ENCODE data around the gene KLHDC7B.
A peak's percentile ranks its signal among the peaks of the same experiment; 100 is the strongest.

KLHDC7B gene

GRCh38 chr22:50579752-50580151 is 34.1 kb downstream of the KLHDC7B start:
- Histone ChIP-seq H3K4me3 (ENCODE audit: low read length in 2 of 2) (no peak overlapping the region), H3K27me3 (ENCODE audit: control insufficient read depth in 2 of 2, insufficient read depth in 2 of 2, low read length in 2 of 2) (no peaks in the 10 kb centered on the region), H3K4me1 (ENCODE audit: control insufficient read depth in 2 of 2, insufficient read depth in 2 of 2, low read length in 2 of 2) (peaks cover 14 to 22% of the 10 kb centered on the region in 2 donors), H3K36me3 (ENCODE audit: control insufficient read depth in 2 of 2, insufficient read depth in 2 of 2, low read length in 2 of 2) (peaks cover 6 to 15% of the 10 kb centered on the region in 2 donors), H3K27ac (ENCODE audit: low read depth in 2 of 2, low read length in 2 of 2) (no peak overlapping the region), H3K9ac (ENCODE audit: low read depth in 1 of 2, low read length in 2 of 2) (no peak overlapping the region), H3K9me3 (ENCODE audit: control insufficient read depth in 2 of 2, low read length in 2 of 2) (no peaks in the 10 kb centered on the region)

GRCh38 chr22:50581031-50581949 is 35.6 kb downstream of the KLHDC7B start:
- H3K36me3 ChIP-seq (ENCODE audit: control insufficient read depth in 2 of 2, insufficient read depth in 2 of 2, low read length in 2 of 2), result peaks cover 6 to 15% of the 10 kb centered on the region in 2 donors
- no peaks in the 10 kb centered on the region for H3K9me3 ChIP-seq (ENCODE audit: control insufficient read depth in 2 of 2, low read length in 2 of 2)
- H3K4me1 ChIP-seq (ENCODE audit: control insufficient read depth in 2 of 2, insufficient read depth in 2 of 2, low read length in 2 of 2), result peaks cover 14 to 22% of the 10 kb centered on the region in 2 donors
- peak overlapping the region; percentile 94 for H3K9ac ChIP-seq (ENCODE audit: low read depth in 1 of 2, low read length in 2 of 2)
- peak overlapping the region; percentile 70 to 89 for H3K4me3 ChIP-seq (ENCODE audit: low read length in 2 of 2)
- no peaks in the 10 kb centered on the region for H3K27me3 ChIP-seq (ENCODE audit: control insufficient read depth in 2 of 2, insufficient read depth in 2 of 2, low read length in 2 of 2)
- peak overlapping the region in 1 of 2 donors; percentile 99 for H3K27ac ChIP-seq (ENCODE audit: low read depth in 2 of 2, low read length in 2 of 2)

- Histone ChIP-seq H3K27me3 (ENCODE audit: control insufficient read depth in 2 of 2, insufficient read depth in 2 of 2, low read length in 2 of 2) (no peaks in the 10 kb centered on the region), H3K9me3 (ENCODE audit: control insufficient read depth in 2 of 2, low read length in 2 of 2) (no peaks in the 10 kb centered on the region), H3K27ac (ENCODE audit: low read depth in 2 of 2, low read length in 2 of 2) (peak overlapping the region; percentile 99), H3K4me3 (ENCODE audit: low read length in 2 of 2) (peak overlapping the region; percentile 70 to 89), H3K36me3 (ENCODE audit: control insufficient read depth in 2 of 2, insufficient read depth in 2 of 2, low read length in 2 of 2) (peaks cover 6 to 15% of the 10 kb centered on the region in 2 donors), H3K9ac (ENCODE audit: low read depth in 1 of 2, low read length in 2 of 2) (peak overlapping the region; percentile 94), H3K4me1 (ENCODE audit: control insufficient read depth in 2 of 2, insufficient read depth in 2 of 2, low read length in 2 of 2) (peaks cover 14 to 22% of the 10 kb centered on the region in 2 donors)
These were observed 36.3 kb downstream of the KLHDC7B start for GRCh38 chr22:50581950-50582492.

- H3K9me3 ChIP-seq (ENCODE audit: control insufficient read depth in 2 of 2, low read length in 2 of 2), result no peaks in the 10 kb centered on the region
These were observed 37.0 kb downstream of the KLHDC7B start, which contains the start of gene CHKB for GRCh38 chr22:50582493-50583293. Gene CHKB, minus strand, starts transcription at chr22:50582849. Its CDS starts 68 bp downstream, at chr22:50582781.

GRCh38 chr22:50583294-50583861 is 37.7 kb downstream of the KLHDC7B start:
- peak overlapping the region; percentile 60 to 99 for H3K27ac ChIP-seq (ENCODE audit: low read depth in 2 of 2, low read length in 2 of 2)
- peak overlapping the region; percentile 80 to 86 for H3K9ac ChIP-seq (ENCODE audit: low read depth in 1 of 2, low read length in 2 of 2)
- peaks cover 14 to 22% of the 10 kb centered on the region in 2 donors for H3K4me1 ChIP-seq (ENCODE audit: control insufficient read depth in 2 of 2, insufficient read depth in 2 of 2, low read length in 2 of 2)
- no peaks in the 10 kb centered on the region for H3K9me3 ChIP-seq (ENCODE audit: control insufficient read depth in 2 of 2, low read length in 2 of 2)
- no peaks in the 10 kb centered on the region for H3K27me3 ChIP-seq (ENCODE audit: control insufficient read depth in 2 of 2, insufficient read depth in 2 of 2, low read length in 2 of 2)
- peak overlapping the region; percentile 92 for H3K4me3 ChIP-seq (ENCODE audit: low read length in 2 of 2)
- peaks cover 6 to 15% of the 10 kb centered on the region in 2 donors for H3K36me3 ChIP-seq (ENCODE audit: control insufficient read depth in 2 of 2, insufficient read depth in 2 of 2, low read length in 2 of 2)

More at GRCh38 chr22:50582493-50583293, 37.0 kb downstream of the KLHDC7B start, which contains the start of gene CHKB:
- no peaks in the 10 kb centered on the region for H3K27me3 ChIP-seq (ENCODE audit: control insufficient read depth in 2 of 2, insufficient read depth in 2 of 2, low read length in 2 of 2)
- H3K36me3 ChIP-seq (ENCODE audit: control insufficient read depth in 2 of 2, insufficient read depth in 2 of 2, low read length in 2 of 2), result peaks cover 6 to 15% of the 10 kb centered on the region in 2 donors
- peak within 1 kb of the TSS; percentile 94 for H3K9ac ChIP-seq (ENCODE audit: low read depth in 1 of 2, low read length in 2 of 2)
- peak within 1 kb of the TSS; percentile 92 for H3K4me3 ChIP-seq (ENCODE audit: low read length in 2 of 2)
- peak within 1 kb of the TSS; percentile 99 for H3K27ac ChIP-seq (ENCODE audit: low read depth in 2 of 2, low read length in 2 of 2)
- H3K4me1 ChIP-seq (ENCODE audit: control insufficient read depth in 2 of 2, insufficient read depth in 2 of 2, low read length in 2 of 2), result peaks cover 14 to 22% of the 10 kb centered on the region in 2 donors

- Histone ChIP-seq H3K9me3 (ENCODE audit: control insufficient read depth in 2 of 2, low read length in 2 of 2) (no peaks in the 10 kb centered on the region), H3K36me3 (ENCODE audit: control insufficient read depth in 2 of 2, insufficient read depth in 2 of 2, low read length in 2 of 2) (peaks cover 2 to 11% of the 10 kb centered on the region in 2 donors), H3K4me3 (ENCODE audit: low read length in 2 of 2) (no peak overlapping the region), H3K27me3 (ENCODE audit: control insufficient read depth in 2 of 2, insufficient read depth in 2 of 2, low read length in 2 of 2) (no peaks in the 10 kb centered on the region), H3K27ac (ENCODE audit: low read depth in 2 of 2, low read length in 2 of 2) (no peak overlapping the region), H3K4me1 (ENCODE audit: control insufficient read depth in 2 of 2, insufficient read depth in 2 of 2, low read length in 2 of 2) (peaks cover 14 to 16% of the 10 kb centered on the region in 2 donors), H3K9ac (ENCODE audit: low read depth in 1 of 2, low read length in 2 of 2) (no peak overlapping the region)
These were observed 38.7 kb downstream of the KLHDC7B start for GRCh38 chr22:50584106-50585096.

- Histone ChIP-seq H3K27me3 (ENCODE audit: control insufficient read depth in 2 of 2, insufficient read depth in 2 of 2, low read length in 2 of 2) (no peaks in the 10 kb centered on the region), H3K9ac (ENCODE audit: low read depth in 1 of 2, low read length in 2 of 2) (no peak overlapping the region), H3K27ac (ENCODE audit: low read depth in 2 of 2, low read length in 2 of 2) (no peak overlapping the region), H3K4me3 (ENCODE audit: low read length in 2 of 2) (no peak overlapping the region), H3K36me3 (ENCODE audit: control insufficient read depth in 2 of 2, insufficient read depth in 2 of 2, low read length in 2 of 2) (peaks cover 0 to 4% of the 10 kb centered on the region in 2 donors), H3K9me3 (ENCODE audit: control insufficient read depth in 2 of 2, low read length in 2 of 2) (no peaks in the 10 kb centered on the region), H3K4me1 (ENCODE audit: control insufficient read depth in 2 of 2, insufficient read depth in 2 of 2, low read length in 2 of 2) (peaks cover 14 to 16% of the 10 kb centered on the region in 2 donors)
These were observed 39.5 kb downstream of the KLHDC7B start for GRCh38 chr22:50585238-50585637.

- Histone ChIP-seq H3K36me3 (ENCODE audit: control insufficient read depth in 2 of 2, insufficient read depth in 2 of 2, low read length in 2 of 2) (peaks cover 0 to 3% of the 10 kb centered on the region in 2 donors), H3K4me3 (ENCODE audit: low read length in 2 of 2) (no peak overlapping the region)
These were observed 40.1 kb downstream of the KLHDC7B start for GRCh38 chr22:50585781-50586180.

GRCh38 chr22:50586416-50586815 is 40.7 kb downstream of the KLHDC7B start:
- Histone ChIP-seq H3K27me3 (ENCODE audit: control insufficient read depth in 2 of 2, insufficient read depth in 2 of 2, low read length in 2 of 2) (no peaks in the 10 kb centered on the region), H3K4me1 (ENCODE audit: control insufficient read depth in 2 of 2, insufficient read depth in 2 of 2, low read length in 2 of 2) (peaks cover 11 to 14% of the 10 kb centered on the region in 2 donors), H3K27ac (ENCODE audit: low read depth in 2 of 2, low read length in 2 of 2) (no peak overlapping the region)

More at GRCh38 chr22:50585781-50586180, 40.1 kb downstream of the KLHDC7B start:
- no peaks in the 10 kb centered on the region for H3K9me3 ChIP-seq (ENCODE audit: control insufficient read depth in 2 of 2, low read length in 2 of 2)
- peaks cover 14 to 16% of the 10 kb centered on the region in 2 donors for H3K4me1 ChIP-seq (ENCODE audit: control insufficient read depth in 2 of 2, insufficient read depth in 2 of 2, low read length in 2 of 2)
- no peaks in the 10 kb centered on the region for H3K27me3 ChIP-seq (ENCODE audit: control insufficient read depth in 2 of 2, insufficient read depth in 2 of 2, low read length in 2 of 2)
- H3K9ac ChIP-seq (ENCODE audit: low read depth in 1 of 2, low read length in 2 of 2), result no peak overlapping the region
- H3K27ac ChIP-seq (ENCODE audit: low read depth in 2 of 2, low read length in 2 of 2), result no peak overlapping the region

More at GRCh38 chr22:50586416-50586815, 40.7 kb downstream of the KLHDC7B start:
- Histone ChIP-seq H3K4me3 (ENCODE audit: low read length in 2 of 2) (no peak overlapping the region), H3K9me3 (ENCODE audit: control insufficient read depth in 2 of 2, low read length in 2 of 2) (no peaks in the 10 kb centered on the region), H3K36me3 (ENCODE audit: control insufficient read depth in 2 of 2, insufficient read depth in 2 of 2, low read length in 2 of 2) (no peaks in the 10 kb centered on the region), H3K9ac (ENCODE audit: low read depth in 1 of 2, low read length in 2 of 2) (no peak overlapping the region)
